Measurements from ENCODE around the gene GORAB. TPM values are rescaled to one million over a fixed set of nuclear protein-coding genes. Genes with fewer than 3 reads are reported as not detected.

GORAB gene
- polyA plus RNA-seq, 1 donor from 2014 or later: 17.8 TPM

- no peak overlapping the region for H3K4me3 ChIP-seq (ENCODE audit: low read length)
- no peaks in the 10 kb centered on the region for H3K79me2 ChIP-seq (replicated peaks; ENCODE audit: insufficient read depth, low read length)
- no peak overlapping the region for H3K9ac ChIP-seq (ENCODE audit: low read length)
- no peaks in the 10 kb centered on the region for H3F3A ChIP-seq (ENCODE audit: insufficient read depth, low read length, poor library complexity, severe bottlenecking)
- no peak overlapping the region for H2AFZ ChIP-seq (ENCODE audit: low read depth, low read length)
- H3K27me3 ChIP-seq (ENCODE audit: insufficient read depth, low read depth, low read length): no peaks in the 10 kb centered on the region
- H3K9me3 ChIP-seq (ENCODE audit: low read length): peaks cover 3% of the 10 kb centered on the region
- H3K9me2 ChIP-seq (ENCODE audit: insufficient read depth, low read length): no peaks in the 10 kb centered on the region
- TF ChIP-seq MXI1 (conservative IDR thresholded peaks at IDR 0.05; ENCODE audit: poor library complexity, severe bottlenecking) (no peak), RAD21 (conservative IDR thresholded peaks at IDR 0.05) (no peak), REST (IDR thresholded peaks at IDR 0.05; ENCODE audit: borderline replicate concordance) (no peak), CTCF (IDR thresholded peaks at IDR 0.05; ENCODE audit: poor library complexity, severe bottlenecking) (no peak)
- no peak overlapping the region for H3K27ac ChIP-seq (ENCODE audit: low read length)
- no peaks in the 10 kb centered on the region for H4K20me1 ChIP-seq (ENCODE audit: insufficient read depth)
- H3K36me3 ChIP-seq (ENCODE audit: insufficient read depth, low read length): no peaks in the 10 kb centered on the region
- H3K4me2 ChIP-seq (ENCODE audit: low read length): no peak overlapping the region
Observed at GRCh38 chr1:170599033-170599432, 67.1 kb downstream of the GORAB start.

- H3K9me2 ChIP-seq (ENCODE audit: insufficient read depth, low read length): no peaks in the 10 kb centered on the region
- no peak overlapping the region for H3K4me2 ChIP-seq (ENCODE audit: low read length)
- no peak overlapping the region for H3K27ac ChIP-seq (ENCODE audit: low read length)
- H3K9me3 ChIP-seq (ENCODE audit: low read length): peaks cover 3% of the 10 kb centered on the region
- H3F3A ChIP-seq (ENCODE audit: insufficient read depth, low read length, poor library complexity, severe bottlenecking): no peaks in the 10 kb centered on the region
- H2AFZ ChIP-seq (ENCODE audit: low read depth, low read length): no peak overlapping the region
- no peaks in the 10 kb centered on the region for H3K27me3 ChIP-seq (ENCODE audit: insufficient read depth, low read depth, low read length)
- no peaks in the 10 kb centered on the region for H3K79me2 ChIP-seq (replicated peaks; ENCODE audit: insufficient read depth, low read length)
- no peaks in the 10 kb centered on the region for H3K36me3 ChIP-seq (ENCODE audit: insufficient read depth, low read length)
- TF ChIP-seq TAF1 (IDR thresholded peaks at IDR 0.05; ENCODE audit: low read depth): no peak
- TF ChIP-seq MXI1 (conservative IDR thresholded peaks at IDR 0.05; ENCODE audit: poor library complexity, severe bottlenecking): no peak
- no peak for TF ChIP-seq POLR2AphosphoS5 (IDR thresholded peaks at IDR 0.05)
- TF ChIP-seq EZH2 (IDR thresholded peaks at IDR 0.05; ENCODE audit: borderline replicate concordance, insufficient read depth, low read length, poor library complexity, severe bottlenecking): no peak
- TF ChIP-seq REST (IDR thresholded peaks at IDR 0.05; ENCODE audit: borderline replicate concordance): no peak
- TF ChIP-seq RAD21 (conservative IDR thresholded peaks at IDR 0.05): no peak
- TF ChIP-seq CTCF (IDR thresholded peaks at IDR 0.05; ENCODE audit: poor library complexity, severe bottlenecking): no peak
- TF ChIP-seq EP300 (conservative IDR thresholded peaks at IDR 0.05; ENCODE audit: poor library complexity, severe bottlenecking): no peak
- TF ChIP-seq SMC3 (conservative IDR thresholded peaks at IDR 0.05; ENCODE audit: poor library complexity): no peak
- H4K20me1 ChIP-seq (ENCODE audit: insufficient read depth): no peaks in the 10 kb centered on the region
- H3K9ac ChIP-seq (ENCODE audit: low read length): no peak overlapping the region
- no peak overlapping the region for H3K4me3 ChIP-seq (ENCODE audit: low read length)
Observed at GRCh38 chr1:170601866-170602265, 69.9 kb downstream of the GORAB start.
